ENCODE data around the gene RNF220.

Gene RNF220

DNA sequence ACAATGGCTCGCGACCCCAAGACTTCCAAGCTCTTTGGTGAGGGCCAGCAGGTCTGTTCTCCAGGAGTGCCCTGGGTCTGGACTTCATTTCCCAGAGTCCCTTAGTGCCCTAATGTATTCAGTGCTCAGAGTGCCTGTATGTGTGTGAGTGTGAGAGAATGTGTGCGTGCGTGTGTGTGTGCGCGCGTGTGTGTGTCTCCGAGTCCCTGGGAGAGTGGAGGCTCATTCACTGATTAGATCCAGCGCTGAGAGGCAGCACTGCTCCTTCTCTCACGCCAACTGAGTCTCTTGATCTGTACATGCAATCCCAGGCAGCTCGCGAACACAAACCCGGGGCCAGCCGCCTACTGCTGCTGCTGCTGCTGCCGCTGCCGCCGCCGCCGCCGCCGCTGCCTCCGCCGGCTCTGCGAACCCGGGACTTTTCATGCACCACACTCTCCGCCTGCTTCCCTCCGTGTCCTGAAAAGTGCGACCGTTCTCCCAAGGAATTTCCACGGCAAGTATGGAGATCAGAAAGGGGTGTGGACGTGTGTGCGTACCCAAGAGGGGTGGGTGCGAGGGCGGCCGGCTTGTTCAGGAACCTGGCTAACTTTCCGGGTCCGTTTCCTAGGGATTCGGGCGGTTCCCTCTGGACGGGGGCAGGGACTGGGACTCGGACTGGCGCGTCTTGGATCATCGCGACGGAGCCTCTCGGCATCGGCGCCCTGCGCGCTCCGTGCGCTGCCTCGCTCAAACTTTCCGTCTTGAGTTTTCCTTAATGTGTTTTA lies at the start of gene RNF220:
RNF220 (plus strand) TSS at position 225 of the 767 bp plus-strand sequence.
- peak; percentile 61 for DNase-seq

DNA sequence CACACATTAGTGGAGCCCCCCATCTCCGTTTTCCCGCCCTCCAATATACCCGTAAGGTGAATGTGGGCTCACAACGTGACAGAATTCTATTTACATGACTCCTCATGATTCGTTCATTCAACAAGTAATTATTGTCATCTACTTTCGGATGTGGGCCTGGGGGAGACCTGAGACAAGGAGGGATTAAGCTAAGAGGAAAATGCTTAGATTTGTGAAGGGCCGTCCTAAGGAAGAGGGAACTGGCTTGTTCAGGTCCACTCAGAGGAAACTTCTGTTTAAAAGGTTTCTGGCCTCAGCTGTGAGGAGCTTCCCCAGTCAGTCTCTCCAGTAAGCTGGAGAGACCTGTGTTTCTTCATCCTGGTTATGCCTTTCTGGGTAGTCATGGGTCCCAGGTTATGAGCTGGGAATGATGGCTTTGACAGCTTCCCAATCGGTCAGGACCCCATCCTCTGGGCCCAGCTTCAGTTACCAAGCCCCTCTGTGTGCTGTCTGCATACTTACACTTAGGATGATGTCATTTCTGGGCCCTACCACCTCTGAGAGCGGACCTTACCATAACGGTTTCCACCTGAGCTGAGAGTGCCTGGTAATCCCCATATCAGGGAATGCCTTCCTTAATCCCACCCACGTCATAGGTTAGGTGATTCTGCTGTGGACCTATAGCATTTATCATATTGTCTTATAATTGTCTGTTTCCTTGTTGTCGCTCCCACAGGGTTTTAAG lies 49.3 kb upstream of the RNF220 start:
- DNase-seq, result no peak

- DNase-seq, result no peak
Measured at GRCh38 chr1:44357710-44358109, 47.3 kb upstream of the RNF220 start.

DNA sequence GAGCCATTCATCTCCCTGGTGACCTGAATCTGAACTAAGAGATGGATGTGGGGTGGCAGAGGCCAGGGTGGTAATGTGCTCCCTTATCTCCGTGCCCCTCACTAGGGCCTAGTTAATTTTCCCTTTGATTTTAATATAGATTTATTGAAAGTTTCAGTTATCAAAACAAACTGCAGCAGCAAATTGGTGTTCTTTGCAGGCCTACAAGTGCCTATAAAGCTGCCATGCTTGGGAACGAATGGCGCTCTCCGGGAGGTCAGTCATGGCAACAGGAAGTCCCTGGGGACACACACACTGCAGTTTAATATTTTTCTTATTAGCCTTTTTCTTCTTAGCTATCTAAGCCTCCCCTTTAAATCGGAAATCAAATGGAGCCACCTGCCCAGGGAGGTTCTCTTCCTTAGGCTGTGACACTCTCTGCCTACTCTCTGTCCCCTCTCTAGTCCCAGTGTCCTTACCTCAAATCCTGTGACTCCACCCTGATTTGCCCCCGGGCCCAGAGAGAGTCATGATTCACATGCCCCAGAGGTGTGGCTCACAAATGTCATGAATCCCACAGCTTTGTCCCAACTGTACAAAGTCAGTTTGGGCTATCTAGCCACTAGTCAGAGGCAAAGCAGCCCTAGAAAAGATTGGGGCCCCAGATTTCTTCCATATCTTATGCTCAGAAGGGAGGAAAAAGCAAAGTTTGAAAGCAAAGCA lies 45.7 kb upstream of the RNF220 start:
- no peak for DNase-seq

DNA sequence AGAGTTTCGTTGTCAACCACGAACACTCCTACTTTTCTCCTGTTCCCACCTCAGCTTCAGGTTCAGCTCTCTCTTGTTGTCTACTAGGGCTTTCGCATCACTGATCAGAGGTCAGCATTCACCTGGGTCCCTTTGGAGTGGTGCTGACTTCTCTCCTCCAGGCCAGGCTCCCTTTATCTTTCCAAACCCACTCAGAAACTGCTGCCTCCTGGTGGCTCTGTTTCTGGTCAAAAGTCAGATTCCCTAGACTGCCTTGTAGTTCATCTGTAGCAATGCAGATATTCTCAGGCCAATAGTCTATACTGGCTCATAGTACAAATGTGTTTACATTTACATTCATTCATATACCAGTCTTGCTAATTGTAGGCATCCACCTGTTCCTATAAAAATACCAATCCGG lies 43.6 kb upstream of the RNF220 start:
- DNase-seq, result no peak

DNA sequence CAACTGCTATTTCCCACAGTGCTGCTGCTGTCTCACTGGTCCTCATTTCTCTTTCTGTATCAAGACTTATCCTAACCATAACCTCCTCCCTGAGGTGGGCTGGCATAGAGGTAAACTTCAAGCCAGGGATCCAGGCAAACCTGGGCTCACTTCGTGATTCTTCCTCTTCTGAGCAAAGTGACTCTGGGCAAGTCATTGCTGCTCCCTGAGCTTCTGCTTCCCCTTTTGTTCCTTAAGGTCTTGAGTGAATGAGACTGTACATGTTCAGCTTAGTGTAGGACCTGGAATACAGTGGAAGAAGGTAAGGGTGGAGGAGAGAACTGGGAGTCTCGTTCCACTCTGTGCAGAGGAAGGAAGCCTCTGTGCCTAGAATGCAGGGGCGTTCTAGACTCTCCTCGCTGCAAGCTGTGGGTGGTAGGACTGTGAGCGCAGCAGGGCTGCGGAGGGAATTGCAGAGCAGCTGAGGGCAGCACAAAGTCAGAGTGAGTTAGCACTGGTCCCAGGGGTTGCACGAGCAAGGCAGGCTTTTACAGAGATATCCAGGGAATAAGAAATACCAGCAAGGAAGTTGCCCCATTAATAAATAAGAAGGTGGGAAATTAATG lies 38.6 kb upstream of the RNF220 start:
- DNase-seq, result no peak

- no peak for DNase-seq
Measured at GRCh38 chr1:44367944-44368343, 37.1 kb upstream of the RNF220 start.

GRCh38 chr1:44368471-44369151 lies 36.4 kb upstream of the RNF220 start:
- no peak for DNase-seq

GRCh38 chr1:44371206-44371605 lies 33.8 kb upstream of the RNF220 start:
- DNase-seq, result no peak

- no peak for DNase-seq
Measured at GRCh38 chr1:44375547-44375946, 29.5 kb upstream of the RNF220 start.

DNA sequence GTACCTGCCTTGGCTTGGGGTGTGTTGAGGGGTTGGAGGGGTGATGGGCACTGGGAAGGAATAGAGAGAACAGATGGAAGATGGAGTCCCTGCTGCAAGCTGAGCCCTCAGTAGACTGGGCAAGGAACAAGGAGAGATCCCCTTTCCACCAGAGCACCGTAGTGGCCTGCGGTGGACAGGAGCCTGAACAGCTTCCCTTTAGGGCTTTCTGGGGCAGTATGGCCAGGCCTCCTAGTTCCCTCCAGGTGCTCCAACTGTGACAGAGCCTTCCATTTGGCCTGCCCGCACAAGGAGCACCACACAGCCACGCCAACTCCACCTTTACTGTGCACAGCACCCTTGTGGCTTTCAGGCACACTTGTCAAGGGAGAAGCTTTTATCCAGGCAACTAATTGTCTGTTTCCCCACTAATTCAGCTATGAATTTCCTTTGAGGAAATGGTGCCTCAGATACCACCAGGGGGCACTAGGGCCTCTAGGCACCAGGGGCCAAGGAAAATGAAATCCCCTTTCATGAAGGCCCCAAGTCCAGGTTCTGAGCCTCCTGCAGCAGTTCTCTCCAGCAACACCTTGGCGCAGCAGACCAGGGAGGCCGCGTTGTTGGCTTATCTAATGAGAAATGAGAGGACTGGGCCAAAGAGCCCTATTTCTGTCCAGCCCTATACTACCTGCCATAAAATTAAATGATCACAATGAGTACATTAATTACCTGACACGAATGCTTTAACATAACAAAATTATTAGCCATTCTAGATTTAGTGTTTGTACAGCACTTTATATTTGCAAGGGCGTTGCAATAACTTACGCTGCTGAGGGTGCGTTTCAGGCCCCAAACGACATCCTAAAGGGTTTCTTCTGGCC lies 26.9 kb upstream of the RNF220 start:
- DNase-seq, result peak; percentile 42

DNA sequence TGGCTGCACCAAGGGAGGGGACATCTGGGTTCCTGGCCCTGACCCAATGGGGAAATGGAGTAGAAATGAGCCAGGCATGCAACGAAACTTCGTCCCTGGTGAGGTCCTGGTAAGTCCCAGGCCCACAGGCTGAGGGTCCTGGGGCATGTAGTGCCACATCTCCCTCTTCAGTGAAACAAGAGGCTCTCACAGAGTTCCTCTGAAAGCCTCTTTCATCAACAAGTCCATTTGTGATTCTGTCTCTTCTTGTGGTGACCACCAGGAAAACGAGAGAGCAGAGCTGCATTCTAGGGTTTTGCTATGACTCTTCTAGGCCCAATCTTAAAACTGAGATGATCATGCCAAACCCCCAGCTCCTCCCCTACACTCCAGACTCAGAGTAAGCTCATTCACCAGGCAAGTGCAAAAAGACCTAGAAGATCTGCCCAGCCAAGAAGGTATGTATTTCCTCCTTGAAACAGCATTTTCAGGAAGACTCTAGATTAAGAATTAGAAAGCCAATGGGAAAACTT lies 24.3 kb upstream of the RNF220 start:
- no peak for DNase-seq

- no peak for DNase-seq
Measured at GRCh38 chr1:44388551-44388950, 16.5 kb upstream of the RNF220 start.

DNA sequence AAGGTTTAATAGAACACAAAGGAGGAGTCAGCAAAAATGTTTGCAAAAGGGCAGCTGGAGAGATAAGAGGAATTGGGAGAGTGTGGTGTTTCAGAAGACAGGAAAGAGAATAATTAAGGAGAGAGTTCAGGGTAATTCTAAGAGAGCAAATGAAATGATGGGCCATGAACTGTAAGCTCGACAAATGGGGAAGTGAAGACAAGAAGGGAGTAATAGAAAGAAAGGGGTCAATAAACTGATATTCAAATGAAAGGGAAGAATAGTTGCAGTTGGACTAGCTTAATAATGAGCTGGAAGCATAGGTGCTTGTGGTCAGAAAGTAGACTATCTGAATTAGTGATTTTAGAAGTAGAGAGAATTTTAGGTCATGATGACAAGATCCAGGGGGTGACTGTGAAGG lies 15.6 kb upstream of the RNF220 start:
- no peak for DNase-seq

- DNase-seq, result no peak
Measured at GRCh38 chr1:44390277-44390676, 14.8 kb upstream of the RNF220 start.

- DNase-seq, result no peak
Measured at GRCh38 chr1:44401256-44402228, 3.5 kb upstream of the RNF220 start.

DNA sequence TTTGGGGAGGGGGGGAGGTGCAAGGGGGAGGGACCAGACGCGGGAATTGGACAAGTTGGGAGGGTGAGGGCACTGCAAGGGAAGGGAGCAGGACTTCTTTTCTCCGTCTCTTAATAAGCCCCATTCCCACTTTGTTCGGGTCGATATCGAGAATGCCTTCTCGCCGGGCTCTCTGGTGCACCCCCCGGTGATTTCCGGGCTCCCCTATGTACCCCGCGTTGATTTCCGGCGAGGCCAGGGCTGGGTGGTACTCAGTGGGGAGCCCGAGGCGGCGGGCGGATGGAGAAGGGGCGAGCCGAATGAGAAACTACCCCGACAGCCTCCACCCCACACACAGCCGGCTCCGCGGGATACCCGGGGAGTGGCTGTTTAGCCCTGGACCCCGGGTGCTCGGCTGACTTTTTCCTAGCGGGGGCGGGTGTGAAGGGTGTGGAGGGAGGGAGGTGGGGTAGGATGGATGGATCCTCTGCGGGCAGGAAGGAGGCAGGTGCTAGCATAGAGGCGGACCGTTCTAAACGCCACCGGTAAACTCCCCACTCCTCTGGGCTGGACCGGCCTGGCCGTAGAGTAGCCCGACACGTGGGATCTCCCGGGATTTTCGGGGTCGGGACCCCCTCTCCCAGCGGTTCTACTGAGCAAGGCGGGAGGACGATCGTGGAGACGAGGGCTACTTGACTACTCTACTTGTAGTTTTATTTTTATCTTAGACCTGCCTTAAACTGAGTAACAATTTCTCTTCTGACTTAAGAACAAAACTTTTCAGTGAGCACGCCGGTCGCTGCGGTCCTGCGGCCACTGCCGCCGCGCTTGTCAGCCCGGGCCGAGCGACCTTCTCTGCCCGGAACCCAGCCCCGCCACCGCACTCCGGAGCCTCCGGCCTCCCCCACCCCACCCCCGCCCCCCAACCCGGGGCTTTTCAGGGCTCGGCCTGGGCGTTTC lies 1.0 kb downstream of the RNF220 start:
- peak; percentile 28 for DNase-seq

- peak; percentile 15 for DNase-seq
Measured at GRCh38 chr1:44406737-44407429, 1.8 kb downstream of the RNF220 start.
